ENCODE measurements around the gene FBRSL1. TPM values are rescaled to one million over a fixed set of nuclear protein-coding genes. Genes with fewer than 3 reads are reported as not detected.

Gene FBRSL1
- total and polyA plus RNA-seq, 2 of the 8 experiments (the other 6 are each of a cell fraction or from before 2014, with no cell fraction given), result 18.4 to 109 TPM

- TF ChIP-seq NANOG (IDR thresholded peaks at IDR 0.05; ENCODE audit: insufficient read depth, low read depth, low read length, poor library complexity, severe bottlenecking) (no peak), ZNF274 (IDR thresholded peaks at IDR 0.05; ENCODE audit: borderline replicate concordance, extremely low read depth, low read length) (no peak), TCF12 (IDR thresholded peaks at IDR 0.05; ENCODE audit: low read depth, low read length) (no peak)
Observed at GRCh38 chr12:132482771-132483170, 7.2 kb upstream of the FBRSL1 start (continued).
